Measurements from ENCODE around the gene LRGUK.
"Not testable (repeated sequence)": the region's sequence is repeated elsewhere in the genome, so short reads cannot be mapped to it uniquely, and the experiment has no call there.

LRGUK gene, protein sequence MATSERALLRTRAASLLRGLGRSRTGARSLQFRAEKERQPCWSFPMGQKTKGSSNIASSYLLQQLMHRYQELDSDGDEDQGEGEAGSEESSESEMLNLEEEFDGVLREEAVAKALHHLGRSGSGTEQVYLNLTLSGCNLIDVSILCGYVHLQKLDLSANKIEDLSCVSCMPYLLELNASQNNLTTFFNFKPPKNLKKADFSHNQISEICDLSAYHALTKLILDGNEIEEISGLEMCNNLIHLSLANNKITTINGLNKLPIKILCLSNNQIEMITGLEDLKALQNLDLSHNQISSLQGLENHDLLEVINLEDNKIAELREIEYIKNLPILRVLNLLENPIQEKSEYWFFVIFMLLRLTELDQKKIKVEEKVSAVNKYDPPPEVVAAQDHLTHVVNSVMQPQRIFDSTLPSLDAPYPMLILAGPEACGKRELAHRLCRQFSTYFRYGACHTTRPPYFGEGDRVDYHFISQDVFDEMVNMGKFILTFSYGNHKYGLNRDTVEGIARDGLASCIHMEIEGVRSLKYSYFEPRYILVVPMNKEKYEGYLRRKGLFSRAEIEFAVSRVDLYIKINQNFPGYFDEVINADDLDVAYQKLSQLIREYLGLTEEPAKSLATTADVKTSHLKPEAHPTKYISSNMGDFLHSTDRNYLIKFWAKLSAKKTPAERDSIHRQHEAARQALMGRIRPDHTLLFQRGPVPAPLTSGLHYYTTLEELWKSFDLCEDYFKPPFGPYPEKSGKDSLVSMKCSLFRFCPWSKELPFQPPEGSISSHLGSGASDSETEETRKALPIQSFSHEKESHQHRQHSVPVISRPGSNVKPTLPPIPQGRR

DNA sequence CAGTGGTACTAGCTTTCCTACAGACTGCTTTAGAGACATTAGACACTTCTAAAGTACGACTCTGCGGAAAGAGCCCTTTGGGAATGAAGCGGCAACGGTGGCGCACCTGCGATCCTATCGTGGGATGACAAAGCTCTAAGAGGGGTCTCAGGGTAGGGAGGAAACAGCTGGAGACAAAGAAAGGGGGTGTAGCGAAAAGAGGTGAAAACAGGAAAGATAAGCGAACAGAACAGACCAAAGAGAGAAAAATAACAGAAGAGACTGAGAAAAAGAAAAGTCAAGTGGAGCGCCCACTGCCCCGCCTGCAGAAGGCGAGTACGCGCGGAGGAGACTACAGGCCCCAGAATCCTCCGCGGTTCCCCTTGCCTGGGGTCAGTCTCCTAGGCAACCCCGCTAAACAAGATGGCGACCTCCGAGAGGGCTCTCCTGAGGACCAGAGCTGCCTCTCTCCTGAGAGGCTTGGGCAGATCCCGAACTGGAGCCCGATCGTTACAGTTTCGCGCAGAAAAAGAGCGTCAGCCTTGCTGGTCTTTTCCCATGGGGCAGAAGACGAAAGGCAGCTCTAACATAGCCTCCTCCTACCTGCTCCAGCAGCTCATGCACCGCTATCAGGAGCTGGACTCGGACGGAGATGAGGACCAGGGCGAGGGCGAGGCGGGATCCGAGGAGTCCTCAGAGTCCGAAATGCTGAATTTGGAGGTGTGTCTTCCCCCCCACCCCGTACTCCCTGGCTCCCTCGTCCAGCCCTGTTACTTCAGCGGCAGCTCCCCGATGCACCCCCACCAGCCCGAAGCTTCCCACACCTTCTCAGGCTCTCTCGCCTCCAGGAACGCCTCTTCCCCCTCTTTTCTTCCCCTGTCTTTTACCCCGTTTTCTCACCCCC lies at the start of gene LRGUK:
Gene LRGUK (plus strand): TSS at position 375 of the 883 bp plus-strand sequence. CDS start 28 bp downstream, at position 403.
- DNase-seq (ENCODE audit: low spot score), result peak; percentile 84

- DNase-seq (ENCODE audit: low spot score), result not testable (repeated sequence)
Observed at GRCh38 chr7:134077560-134077959, 49.6 kb upstream of the LRGUK start.

- DNase-seq (ENCODE audit: low spot score), result no peak
Observed at GRCh38 chr7:134078991-134079390, 48.1 kb upstream of the LRGUK start.

- no peak for DNase-seq (ENCODE audit: low spot score)
Observed at GRCh38 chr7:134081695-134082094, 45.4 kb upstream of the LRGUK start.

GRCh38 chr7:134083766-134084487 lies 43.2 kb upstream of the LRGUK start:
- DNase-seq (ENCODE audit: low spot score), result no peak

DNA sequence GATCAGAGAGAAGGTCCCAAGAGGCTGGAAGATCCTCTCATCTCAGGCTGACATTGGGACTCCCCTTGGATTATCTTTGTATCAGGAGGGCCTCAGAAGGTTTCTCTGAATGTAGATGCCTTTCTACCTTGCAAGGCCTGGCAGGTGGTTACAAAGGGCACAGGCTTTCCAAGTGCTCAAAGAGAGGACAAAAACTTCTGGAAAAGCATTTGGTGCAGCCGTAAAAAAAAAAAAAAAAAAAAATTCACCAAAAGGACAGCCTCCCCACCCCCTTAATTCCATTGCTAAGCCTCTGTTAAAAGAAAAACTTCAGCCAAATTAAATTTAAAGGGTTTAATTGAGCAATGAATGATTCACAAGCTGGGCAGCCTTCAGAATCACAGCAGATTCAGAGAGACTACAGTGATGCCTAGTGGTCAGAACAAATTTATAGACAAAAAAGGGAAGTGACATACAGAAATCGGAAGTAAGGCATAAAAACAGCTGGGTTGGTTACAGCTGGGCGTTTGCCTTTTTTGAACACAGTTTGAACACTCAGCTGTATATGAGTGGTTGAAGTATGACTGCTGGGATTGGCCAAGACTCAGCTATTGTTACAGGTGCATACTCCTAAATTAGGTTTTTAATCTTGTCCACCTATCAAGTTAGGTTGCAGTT lies 42.5 kb upstream of the LRGUK start:
- DNase-seq (ENCODE audit: low spot score), result no peak

- no peak for DNase-seq (ENCODE audit: low spot score)
Observed at GRCh38 chr7:134085311-134085710, 41.8 kb upstream of the LRGUK start.

DNA sequence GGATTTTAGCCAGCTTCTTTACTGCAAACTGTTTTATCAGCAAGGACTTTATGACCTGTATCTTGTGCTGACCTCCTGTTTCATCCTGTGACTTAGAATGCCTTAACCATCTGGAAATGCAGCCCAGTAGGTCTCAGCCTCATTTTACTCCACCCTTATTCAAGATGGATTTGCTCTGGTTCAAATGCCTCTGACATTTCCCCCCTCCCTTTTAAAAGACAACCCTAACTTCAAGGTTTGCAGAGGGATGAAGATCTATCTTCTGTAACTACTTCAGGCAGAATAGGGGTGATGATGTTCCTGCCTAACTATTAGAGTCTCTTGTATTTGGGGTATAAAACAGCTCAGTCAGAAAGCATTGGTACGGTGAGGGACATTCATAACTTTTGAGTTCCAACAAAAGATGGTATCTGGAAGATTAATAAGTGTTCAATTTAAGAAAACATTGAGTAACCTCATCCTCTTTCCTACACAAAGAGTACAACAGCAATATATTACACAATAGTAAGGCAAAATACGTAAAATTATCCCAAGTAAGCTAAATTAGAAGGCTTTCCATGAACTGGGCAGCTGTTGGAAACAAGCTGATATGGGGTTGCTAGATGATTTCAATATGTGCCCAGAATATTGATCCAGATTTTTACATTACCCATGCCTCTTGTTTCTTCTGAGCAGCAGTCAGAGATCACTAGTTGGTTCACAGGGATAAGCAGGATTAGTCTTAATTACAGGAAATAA lies 40.0 kb upstream of the LRGUK start:
- no peak for DNase-seq (ENCODE audit: low spot score)

DNA sequence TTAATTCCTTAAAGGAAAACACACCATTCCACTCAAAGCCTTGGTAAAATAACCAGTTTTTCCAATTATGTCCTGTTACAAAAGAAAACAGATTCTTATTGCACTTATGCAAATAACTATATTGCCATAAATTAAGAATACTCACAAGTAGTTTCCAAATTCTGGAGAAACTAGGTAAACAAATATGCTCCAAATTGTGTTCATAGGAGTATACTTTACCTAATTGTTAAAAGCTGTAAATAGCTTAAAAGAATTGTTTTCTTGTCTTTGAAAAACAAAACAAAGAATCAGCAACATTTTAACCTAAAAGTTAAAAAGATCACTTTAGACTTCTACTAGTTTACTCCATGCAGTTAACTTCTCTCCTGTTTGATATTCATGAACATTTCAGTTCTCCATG lies 38.9 kb upstream of the LRGUK start:
- DNase-seq (ENCODE audit: low spot score), result no peak

DNA sequence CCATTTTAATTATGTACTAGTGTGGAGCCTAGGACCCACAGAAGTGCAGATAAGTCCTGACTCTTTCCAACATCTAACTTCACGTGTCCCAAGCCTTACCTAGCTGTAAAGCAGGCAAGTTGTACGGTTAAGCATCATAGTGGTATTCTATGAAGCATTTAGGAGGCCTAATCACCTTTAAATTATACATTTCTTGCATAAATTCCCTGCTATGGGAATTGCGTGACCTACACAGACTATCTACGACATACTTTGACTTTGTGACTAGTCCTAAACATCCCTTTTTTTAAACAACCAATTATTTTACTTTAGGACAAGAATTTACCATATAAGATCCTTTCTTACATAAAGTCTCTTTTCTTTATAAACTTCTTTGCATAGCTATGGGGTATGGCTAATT lies 37.7 kb upstream of the LRGUK start:
- no peak for DNase-seq (ENCODE audit: low spot score)

- DNase-seq (ENCODE audit: low spot score), result no peak
Observed at GRCh38 chr7:134098072-134098471, 29.1 kb upstream of the LRGUK start.

DNA sequence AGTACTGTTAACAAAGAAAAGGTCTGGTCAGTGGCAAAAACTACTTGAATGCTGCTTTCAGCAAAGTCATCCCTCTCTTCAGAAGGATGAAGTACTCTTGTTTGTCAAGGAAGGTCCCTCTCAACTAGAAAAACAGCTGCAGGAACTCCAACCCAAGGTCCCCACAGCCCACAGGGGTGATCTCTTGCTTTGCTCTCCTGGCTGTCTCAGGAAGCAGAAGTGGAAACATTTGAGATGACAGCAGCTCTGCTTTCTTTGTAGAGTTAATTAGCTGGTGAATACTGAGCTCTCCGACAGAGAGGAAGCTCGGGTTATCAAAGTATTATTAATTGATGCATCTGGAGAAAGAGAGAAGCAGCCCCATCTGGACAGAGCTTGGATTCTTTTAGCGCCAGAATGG lies 25.4 kb upstream of the LRGUK start:
- no peak for DNase-seq (ENCODE audit: low spot score)

- DNase-seq (ENCODE audit: low spot score), result no peak
Observed at GRCh38 chr7:134104166-134104565, 23.0 kb upstream of the LRGUK start.

DNA sequence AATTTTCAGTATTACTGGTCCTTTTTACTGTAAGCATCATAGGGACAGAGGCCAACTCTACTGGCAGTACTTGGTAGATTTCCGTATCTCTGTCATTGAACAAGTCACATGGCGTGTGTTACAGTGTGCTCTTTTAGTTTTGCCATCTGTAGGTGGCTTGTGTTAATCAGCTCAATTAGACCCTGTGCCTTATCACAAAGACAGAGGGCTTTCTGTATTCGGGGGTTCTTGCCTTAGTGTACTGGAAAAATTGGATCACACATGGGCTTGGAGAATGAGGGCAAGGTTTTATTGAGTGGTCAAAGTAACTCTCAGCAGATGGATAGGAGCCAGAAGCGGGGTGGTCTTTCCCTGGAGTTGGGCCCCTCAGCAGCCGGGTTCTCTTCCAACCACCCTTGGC lies 21.3 kb upstream of the LRGUK start:
- no peak for DNase-seq (ENCODE audit: low spot score)

GRCh38 chr7:134108802-134109201 lies 18.3 kb upstream of the LRGUK start:
- no peak for DNase-seq (ENCODE audit: low spot score)

- DNase-seq (ENCODE audit: low spot score), result no peak
Observed at GRCh38 chr7:134113655-134114054, 13.5 kb upstream of the LRGUK start.

DNA sequence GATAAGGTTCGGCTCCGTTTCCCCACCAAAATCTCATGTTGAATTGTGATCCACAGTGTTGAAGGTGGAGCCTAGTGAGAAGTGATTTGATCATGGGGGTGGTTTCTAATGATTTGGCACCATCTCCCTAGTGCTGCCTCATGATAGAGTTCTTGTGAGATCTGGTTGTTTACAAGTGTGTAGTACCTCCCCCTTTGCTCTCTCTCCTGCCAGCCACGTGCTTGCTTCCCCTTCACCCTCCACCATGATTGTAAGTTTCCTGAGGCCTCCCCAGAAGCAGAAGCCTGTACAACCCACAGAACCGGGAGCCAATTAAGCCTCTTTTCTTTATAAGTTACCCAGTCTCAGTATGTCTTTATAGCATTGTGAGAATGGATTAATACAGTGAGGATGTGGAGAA lies 12.1 kb upstream of the LRGUK start:
- DNase-seq (ENCODE audit: low spot score), result no peak

DNA sequence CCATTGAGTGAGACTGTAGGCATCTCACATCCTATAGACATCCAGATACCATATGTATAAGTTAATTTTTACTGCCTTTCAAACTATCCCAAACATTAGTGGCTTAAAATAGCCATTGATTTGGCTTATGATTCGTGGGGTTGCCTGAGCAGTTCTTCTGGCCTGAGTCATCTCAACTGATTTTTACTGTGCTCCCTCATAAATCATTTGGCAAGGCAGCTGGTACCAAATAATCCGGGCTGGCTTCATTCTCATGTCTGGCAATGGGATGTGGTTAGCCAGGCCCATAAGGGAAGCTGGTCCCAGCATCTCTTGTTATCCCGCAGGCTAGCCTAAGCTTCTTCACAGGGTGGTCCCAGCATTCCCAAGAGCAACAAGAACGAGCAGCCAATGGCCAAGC lies 6.7 kb upstream of the LRGUK start:
- no peak for DNase-seq (ENCODE audit: low spot score)

DNA sequence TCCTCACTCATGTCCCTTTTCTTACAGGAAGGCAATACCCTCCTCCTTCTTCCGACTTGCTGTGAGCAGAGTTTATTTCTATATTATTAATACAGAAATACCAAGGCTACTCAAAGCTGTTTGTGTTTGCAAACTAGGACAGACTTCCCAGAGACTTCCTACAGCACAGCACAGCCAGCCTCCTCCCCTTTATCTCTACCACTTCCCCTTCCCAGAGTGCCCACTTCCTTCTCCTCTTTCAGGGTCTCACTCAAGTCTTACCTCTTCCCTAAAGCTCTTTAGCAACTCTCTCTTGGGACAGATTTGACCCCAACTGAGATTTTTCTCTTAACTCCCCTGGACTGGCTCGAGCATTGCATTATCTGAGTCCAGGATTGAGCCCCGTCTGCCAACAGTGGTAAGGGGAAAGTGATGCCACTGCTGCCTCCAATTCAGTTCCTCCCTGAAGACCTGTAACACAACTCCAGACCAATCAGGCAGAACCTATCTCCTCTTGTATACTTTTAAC lies 5.5 kb upstream of the LRGUK start:
- DNase-seq (ENCODE audit: low spot score), result no peak

- no peak for DNase-seq (ENCODE audit: low spot score)
Observed at GRCh38 chr7:134122980-134123379, 4.2 kb upstream of the LRGUK start.

Measured in left forelimb (tissue), 1 donor.